Measurements from ENCODE around the gene AGBL4.

DNA sequence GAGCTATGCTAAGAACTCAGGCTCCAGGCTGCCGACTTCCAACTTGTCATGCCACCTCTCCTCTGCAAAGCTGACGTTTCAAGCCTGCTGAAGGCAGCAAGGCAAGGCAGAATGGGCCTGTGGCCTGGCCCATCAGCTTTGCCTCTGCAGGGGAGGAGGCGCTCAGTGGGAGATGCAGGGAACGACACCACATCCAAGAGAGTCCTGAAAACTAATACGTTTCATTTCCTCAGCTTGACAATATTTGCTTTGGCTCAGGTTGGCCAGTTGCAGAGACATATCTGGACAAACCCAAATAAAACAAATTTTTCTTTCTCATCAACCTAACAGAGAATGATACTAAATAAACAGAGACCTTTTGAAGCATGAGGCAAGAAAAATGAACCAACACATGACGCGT lies 1282.4 kb downstream of the AGBL4 start:
- TF ChIP-seq POLR2A (IDR thresholded peaks at IDR 0.05) (no peak), POLR2AphosphoS5 (IDR thresholded peaks at IDR 0.05) (no peak)
